ENCODE data around the gene STAG3.

DNA sequence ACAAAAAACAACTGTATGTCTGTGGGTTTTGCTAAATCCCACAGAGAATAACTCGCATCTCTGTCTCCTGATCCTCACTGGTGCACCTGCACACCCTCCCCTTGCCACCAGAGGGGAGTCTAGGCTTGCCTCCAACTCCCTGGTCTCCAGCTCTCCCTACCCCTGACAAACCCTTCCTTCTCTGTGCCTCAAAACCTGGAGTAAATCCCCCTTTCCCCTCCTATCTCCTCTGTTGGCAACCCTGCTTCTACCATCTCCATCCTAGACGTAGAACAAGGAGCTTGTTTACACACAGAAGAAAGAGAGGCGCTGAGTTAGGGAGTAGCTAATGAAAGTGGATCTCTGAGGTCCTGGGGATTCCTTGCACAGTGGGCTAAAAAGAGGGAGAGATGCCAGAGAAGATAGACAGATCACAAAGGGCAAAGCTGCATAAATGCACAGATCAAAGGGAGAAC lies 45.0 kb upstream of the STAG3 start:
- TF ChIP-seq, protein P1, sequence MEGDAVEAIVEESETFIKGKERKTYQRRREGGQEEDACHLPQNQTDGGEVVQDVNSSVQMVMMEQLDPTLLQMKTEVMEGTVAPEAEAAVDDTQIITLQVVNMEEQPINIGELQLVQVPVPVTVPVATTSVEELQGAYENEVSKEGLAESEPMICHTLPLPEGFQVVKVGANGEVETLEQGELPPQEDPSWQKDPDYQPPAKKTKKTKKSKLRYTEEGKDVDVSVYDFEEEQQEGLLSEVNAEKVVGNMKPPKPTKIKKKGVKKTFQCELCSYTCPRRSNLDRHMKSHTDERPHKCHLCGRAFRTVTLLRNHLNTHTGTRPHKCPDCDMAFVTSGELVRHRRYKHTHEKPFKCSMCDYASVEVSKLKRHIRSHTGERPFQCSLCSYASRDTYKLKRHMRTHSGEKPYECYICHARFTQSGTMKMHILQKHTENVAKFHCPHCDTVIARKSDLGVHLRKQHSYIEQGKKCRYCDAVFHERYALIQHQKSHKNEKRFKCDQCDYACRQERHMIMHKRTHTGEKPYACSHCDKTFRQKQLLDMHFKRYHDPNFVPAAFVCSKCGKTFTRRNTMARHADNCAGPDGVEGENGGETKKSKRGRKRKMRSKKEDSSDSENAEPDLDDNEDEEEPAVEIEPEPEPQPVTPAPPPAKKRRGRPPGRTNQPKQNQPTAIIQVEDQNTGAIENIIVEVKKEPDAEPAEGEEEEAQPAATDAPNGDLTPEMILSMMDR (IDR thresholded peaks at IDR 0.05): peak; percentile 37 to 85 (median 78)
- TF ChIP-seq POLR2AphosphoS5 (IDR thresholded peaks at IDR 0.05) (peak; percentile 20), POLR2A (IDR thresholded peaks at IDR 0.05) (no peak)

All from prostate gland (tissue), 2 donors.